HepG2 (cell line): ENCODE data around the gene ZNF428. TPM values are rescaled to one million over a fixed set of nuclear protein-coding genes. Genes with fewer than 3 reads are reported as not detected.

Source experiments
- ATAC-seq: fragments of 200-7000 bp; cut with Tn5 transposase; 3 replicates; pipeline ENCODE4 v1.9.1; 2020; ENCODE audit warnings: mild to moderate bottlenecking, moderate library complexity
- BruUV-seq: library from RNA; stranded (reverse); fragments of 400-500 nt; replicated peaks from 2 replicates; lab custom pipeline; 2021; lab: Mats Ljungman, UMichigan
- CTCF ChIA-PET: fragments of 300-600 bp; formaldehyde crosslinking; extraction: SDS; loops from one replicate; lab custom pipeline; 2021; ENCODE audit warnings: low total read pairs, inconsistent platforms, low intra/inter-chr PET ratio; lab: Yijun Ruan, JAX
- POLR2A ChIA-PET: fragments of 350-600 bp; sonication (Branson Sonifier 250); formaldehyde crosslinking; loops from one replicate; lab custom pipeline; 2020; ENCODE audit warnings: antibody characterized with exemption, inconsistent platforms; lab: Yijun Ruan, JAX
- DNase-seq: peaks from one replicate; pipeline ENCODE4 v3.0.0-alpha.2; 2015; ENCODE audit warnings: low spot score
- FAIRE-seq: peaks from 3 replicates; lab custom pipeline; 2011; peaks lifted over from hg19 to GRCh38; lab: Jason Lieb, UNC
- H2AFZ ChIP-seq: one replicate; pipeline ENCODE4 v1.6.1; 2011; ENCODE audit warnings: low read length, inconsistent platforms
- H3K27ac ChIP-seq: fragments of 300-600 bp; 3 replicates; pipeline ENCODE4 v1.8.0; 2011; ENCODE audit warnings: mixed run types, mild to moderate bottlenecking, mixed read lengths, low read length, inconsistent platforms; ENCODE audit not compliant: insufficient read depth; ENCODE audit errors: extremely low read length
- H3K27me3 ChIP-seq, 2 experiments: fragments of 200-600 bp in 1 of 2; 2 replicates in 1 of 2; 3 replicates in 1 of 2; pipeline versions ENCODE4 v1.6.0 to v1.8.0; 2011; ENCODE audit warnings: low read length in 2 of 2, mild to moderate bottlenecking in 2 of 2, moderate library complexity in 2 of 2, inconsistent platforms in 1 of 2; ENCODE audit not compliant: insufficient read depth in 2 of 2, control insufficient read depth in 1 of 2
- H3K36me3 ChIP-seq, 2 experiments: fragments of 200-600 bp in 1 of 2; replicated peaks in 1 of 2; 2 replicates in 1 of 2; 3 replicates in 1 of 2; pipeline versions ENCODE4 v1.5.1 to v1.8.0; 2011; ENCODE audit warnings: low read length in 2 of 2, inconsistent platforms in 1 of 2; ENCODE audit not compliant: insufficient read depth in 2 of 2, control insufficient read depth in 1 of 2
- H3K4me1 ChIP-seq: 2 replicates; pipeline ENCODE4 v1.5.1; 2012; ENCODE audit warnings: low read length, inconsistent platforms; ENCODE audit not compliant: insufficient read depth
- H3K4me2 ChIP-seq: 2 replicates; pipeline ENCODE4 v1.6.0; 2011; ENCODE audit warnings: low read depth, low read length, inconsistent platforms
- H3K4me3 ChIP-seq, 3 experiments: fragments of 200-600 bp in 1 of 3; sonication (generic), shearing (Covaris generic) in 1 of 3; replicated peaks in 1 of 3; 2 replicates each; pipeline ENCODE4 v1.5.1; 2011 to 2016; ENCODE audit warnings: low read length in 3 of 3, inconsistent platforms in 2 of 3, low read depth in 2 of 3, mild to moderate bottlenecking in 2 of 3, control low read depth in 1 of 3, mixed read lengths in 1 of 3; ENCODE audit not compliant: insufficient read depth in 1 of 3
- H3K79me2 ChIP-seq: one replicate; pipeline ENCODE4 v1.6.1; 2011; ENCODE audit warnings: low read length, inconsistent platforms; ENCODE audit not compliant: insufficient read depth
- H3K9ac ChIP-seq: 2 replicates; pipeline ENCODE4 v1.6.0; 2011; ENCODE audit warnings: mild to moderate bottlenecking, low read depth, low read length, inconsistent platforms; ENCODE audit not compliant: insufficient read depth
- H3K9me3 ChIP-seq: 2 replicates; pipeline ENCODE4 v1.5.1; 2012; ENCODE audit warnings: mild to moderate bottlenecking, low read length
- H4K20me1 ChIP-seq: 2 replicates; pipeline ENCODE4 v1.6.0; 2011; ENCODE audit warnings: inconsistent platforms, mild to moderate bottlenecking, low read length, moderate library complexity; ENCODE audit not compliant: insufficient read depth
- ATM ChIP-seq: fragments of 450-650 bp; IDR thresholded peaks from 2 replicates; pipeline ENCODE4 v1.7.1; 2017; ENCODE audit warnings: mild to moderate bottlenecking, borderline replicate concordance
- CSRNP1 ChIP-seq: sonication (generic); formaldehyde crosslinking; IDR thresholded peaks from 2 replicates; pipeline ENCODE4 v1.8.1; 2023; ENCODE audit warnings: mild to moderate bottlenecking, missing genetic modification reagents
- EED ChIP-seq: sonication (generic); formaldehyde crosslinking; IDR thresholded peaks from 2 replicates; pipeline ENCODE4 v1.5.0; 2020; ENCODE audit warnings: mild to moderate bottlenecking, missing genetic modification reagents
- HDAC1 ChIP-seq: sonication (generic); formaldehyde crosslinking; IDR thresholded peaks from 2 replicates; pipeline ENCODE4 v1.5.1; 2020; ENCODE audit warnings: mild to moderate bottlenecking, missing genetic modification reagents
- HNRNPK ChIP-seq: fragments of 200-400 bp; formaldehyde crosslinking; IDR thresholded peaks from 2 replicates; pipeline ENCODE4 v1.6.1; 2018; ENCODE audit warnings: low read length, low read depth, moderate library complexity, mild to moderate bottlenecking; ENCODE audit not compliant: poor library complexity, severe bottlenecking
- IRF2 ChIP-seq: IDR thresholded peaks from 2 replicates; pipeline ENCODE4 v1.6.1; 2018; ENCODE audit warnings: missing genetic modification reagents, missing compliant biosample characterization
- LBX2 ChIP-seq: sonication (generic); formaldehyde crosslinking; IDR thresholded peaks from 2 replicates; pipeline ENCODE4 v1.5.0; 2020; ENCODE audit warnings: missing genetic modification reagents, mild to moderate bottlenecking, borderline replicate concordance
- POLR2AphosphoS2 ChIP-seq: IDR thresholded peaks from 2 replicates; pipeline ENCODE4 v1.6.1; 2011; ENCODE audit warnings: low read depth, low read length, improper control_type of control experiment
- RARA ChIP-seq: IDR thresholded peaks from 2 replicates; pipeline ENCODE4 v1.6.1; 2016; ENCODE audit warnings: missing genetic modification reagents, missing compliant biosample characterization
- TOE1 ChIP-seq: sonication (generic); formaldehyde crosslinking; IDR thresholded peaks from 2 replicates; pipeline ENCODE4 v1.4.0; 2020; ENCODE audit warnings: mild to moderate bottlenecking, missing genetic modification reagents
- ZBTB34 ChIP-seq: sonication (generic); formaldehyde crosslinking; IDR thresholded peaks from 2 replicates; pipeline ENCODE4 v1.8.0; 2022; ENCODE audit warnings: mild to moderate bottlenecking, missing genetic modification reagents
- ZNF33A ChIP-seq: sonication (generic); formaldehyde crosslinking; IDR thresholded peaks from 2 replicates; pipeline ENCODE4 v1.5.1; 2020; ENCODE audit warnings: missing genetic modification reagents, mild to moderate bottlenecking, moderate library complexity, borderline replicate concordance
- ZNF501 ChIP-seq: sonication (generic); formaldehyde crosslinking; IDR thresholded peaks from 2 replicates; pipeline ENCODE4 v1.5.1; 2020; ENCODE audit warnings: mild to moderate bottlenecking, moderate library complexity, missing genetic modification reagents
- ZNF556 ChIP-seq: sonication (generic); formaldehyde crosslinking; IDR thresholded peaks from 2 replicates; pipeline ENCODE4 v1.4.0; 2020; ENCODE audit warnings: mild to moderate bottlenecking, missing genetic modification reagents, borderline replicate concordance
- ZNF670 ChIP-seq: sonication (generic); formaldehyde crosslinking; IDR thresholded peaks from 2 replicates; pipeline ENCODE4 v1.8.0; 2022; ENCODE audit warnings: mild to moderate bottlenecking, missing genetic modification reagents, borderline replicate concordance
- WGBS: methylation state at CpG from one replicate; pipeline ENCODE4 v1.1.6; 2017; ENCODE audit warnings: low lambda C conversion rate; 5-methylcytosine and 5-hydroxymethylcytosine counted together
- in situ Hi-C: cut with HindIII; loops from 2 replicates; pipeline ENCODE4 v1.10.0; 2017; ENCODE audit warnings: low pct_unique_long_range_greater_than_20kb; ENCODE audit not compliant: extremely low pct_ligation_motif_present
- intact Hi-C: fragments of 100-400 bp; cut with micrococcal nuclease; formaldehyde crosslinking; loops from one replicate; pipeline ENCODE4 v1.10.0; 2022; ENCODE audit not compliant: unreplicated experiment
- polyA plus RNA-seq, 8 experiments: library from polyadenylated mRNA; depleted of rRNA in 3 of 8; stranded (reverse) in 7 of 8; unstranded in 1 of 8; fragments of >200 nt; fragmentation: Illumina TruSeq in 4 of 8; extraction: Trizol in 4 of 8; gene quantifications; 2 replicates each; pipeline versions ENCODE4 v1.2.1 to v1.2.3, GENCODE V29; 2011 to 2016; ENCODE audit warnings: low read depth in 4 of 8, missing spikeins in 1 of 8, mixed read lengths in 1 of 8; ENCODE audit not compliant: insufficient read depth in 1 of 8
- total RNA-seq, 5 experiments: library from RNA; depleted of rRNA; stranded (reverse); fragments of >200 nt; fragmentation: Illumina TruSeq; extraction: Trizol; gene quantifications; 2 replicates each; pipeline ENCODE4 v1.2.3, GENCODE V29; 2016; ENCODE audit warnings: low read depth in 1 of 5
- TF ChIP-seq, protein P1 (sequence below): sonication (generic); formaldehyde crosslinking; IDR thresholded peaks from 2 replicates; pipeline ENCODE4 v1.5.0; 2020; ENCODE audit warnings: mild to moderate bottlenecking, missing genetic modification reagents, moderate library complexity

Gene ZNF428
- total and polyA plus RNA-seq, 2 of the 13 experiments (the other 11 are each of a cell fraction or from before 2014, with no cell fraction given), result 10.4 to 26.9 TPM

DNA sequence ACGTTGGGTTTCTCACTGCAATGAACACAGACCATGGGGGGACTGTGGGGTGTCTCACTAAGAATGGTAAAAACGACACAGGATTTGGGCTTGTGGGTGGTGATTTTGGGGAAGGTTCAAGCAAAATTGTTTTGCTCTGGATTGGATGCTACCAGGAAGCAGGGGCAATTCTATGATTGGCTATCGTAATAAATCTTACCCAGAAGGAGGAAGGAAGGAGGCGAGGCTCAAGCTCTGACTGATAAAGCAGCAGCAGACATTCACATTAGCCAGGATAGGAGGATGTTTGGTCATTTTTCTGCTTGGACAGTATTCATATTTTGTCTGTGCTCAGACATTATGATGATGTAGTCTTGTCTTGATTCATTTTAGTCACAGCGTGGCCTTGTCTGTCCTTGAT is 21.6 kb downstream of the ZNF428 start (continued):
- TF ChIP-seq ZNF33A (CRISPR knock-in tag), result no peak
- no peak for TF ChIP-seq HNRNPK

DNA sequence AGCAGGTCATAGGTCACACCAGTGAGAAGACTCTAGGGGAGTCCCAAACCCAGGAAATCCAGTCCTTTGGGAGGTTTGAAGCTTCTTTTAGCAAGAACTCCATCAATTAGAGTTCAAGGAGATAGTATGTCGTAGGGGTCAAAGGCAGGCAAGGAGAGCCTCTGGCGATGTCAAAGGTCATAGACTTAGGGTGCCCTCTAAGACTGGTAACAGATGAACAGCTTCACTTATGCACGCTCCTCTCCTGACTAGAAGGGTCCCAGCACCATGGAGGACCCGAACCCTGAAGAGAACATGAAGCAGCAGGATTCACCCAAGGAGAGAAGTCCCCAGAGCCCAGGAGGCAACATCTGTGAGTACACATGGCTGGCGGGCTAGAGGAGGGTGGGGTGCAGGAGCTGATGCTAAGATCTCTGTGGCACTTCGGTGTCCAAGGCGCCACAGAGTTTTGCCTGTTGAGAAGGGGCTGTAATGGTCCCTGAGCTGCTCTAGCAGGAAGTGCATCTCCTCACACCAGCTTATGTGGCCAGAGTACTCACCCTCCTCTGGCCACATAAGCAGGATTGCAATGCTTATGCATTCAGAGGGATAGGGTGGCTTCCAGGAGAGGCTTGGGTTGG is 22.5 kb downstream of the ZNF428 start:
- 0% methylated on average over 4 of the region's 7 CpGs for WGBS
- peaks cover 7 to 28% of the 10 kb centered on the region in 2 experiments; a peak in 4 of 5 replicates for H3K36me3 ChIP-seq
- peaks cover 19% of the 10 kb centered on the region for H3K4me1 ChIP-seq
- H4K20me1 ChIP-seq, result peaks cover 2% of the 10 kb centered on the region; the same call in 1 of the 2 replicates
- intact Hi-C loops, result loop anchor here (1.0 to 10.0 kb wide), 3 partner anchors 22 to 72 kb away; partner anchors contain the start of genes ETHE1, PINLYP and XRCC1
- peaks cover 27% of the 10 kb centered on the region for H3K79me2 ChIP-seq
- CTCF ChIA-PET, result no interaction called here
- H3K9ac ChIP-seq, result peak overlapping the region; percentile 88
- no peak for DNase-seq
- peak overlapping the region; percentile 86 for H3K4me2 ChIP-seq
- in situ Hi-C loops, result loop anchor here (5.0 kb wide), 1 partner anchor 55 kb away; no protein-coding TSS in a partner anchor
- no peak for ATAC-seq
- no peak for FAIRE-seq
- no TSS peak for BruUV-seq
- no peaks in the 10 kb centered on the region for H3K9me3 ChIP-seq
- peak overlapping the region; percentile 94 for H3K27ac ChIP-seq
- H3K27me3 ChIP-seq, result no peaks in the 10 kb centered on the region; a peak in 1 of 5 replicates
- H3K4me3 ChIP-seq, result peak overlapping the region; percentile 69 to 80 (median 71)
- H2AFZ ChIP-seq, result peak overlapping the region; percentile 55
- POLR2A ChIA-PET, result interaction anchor here (0.9 to 1.8 kb wide), 7 partner anchors 10 to 72 kb away, joined by 3 to 17 read pairs (median 6); partner anchors contain the start of gene ZNF575
- TF ChIP-seq CSRNP1 (CRISPR knock-in tag), result no peak
- no peak for TF ChIP-seq EED
- no peak for TF ChIP-seq HDAC1 (CRISPR knock-in tag)
- 0 out of 2 replicates have a peak, but pooled peaks have one; percentile 19 for TF ChIP-seq ZNF670 (CRISPR knock-in tag)
- no peak for TF ChIP-seq ZNF556 (CRISPR knock-in tag)
- TF ChIP-seq ZNF501 (CRISPR knock-in tag), result 0 out of 2 replicates have a peak, but pooled peaks have one; percentile 6
- no peak for TF ChIP-seq TOE1 (CRISPR knock-in tag)
- no peak for TF ChIP-seq ZBTB34 (CRISPR knock-in tag)
- no peak for TF ChIP-seq RARA
- 0 out of 2 replicates have a peak, but pooled peaks have one; percentile 2 for TF ChIP-seq IRF2 (CRISPR knock-in tag)
- TF ChIP-seq, protein P1, sequence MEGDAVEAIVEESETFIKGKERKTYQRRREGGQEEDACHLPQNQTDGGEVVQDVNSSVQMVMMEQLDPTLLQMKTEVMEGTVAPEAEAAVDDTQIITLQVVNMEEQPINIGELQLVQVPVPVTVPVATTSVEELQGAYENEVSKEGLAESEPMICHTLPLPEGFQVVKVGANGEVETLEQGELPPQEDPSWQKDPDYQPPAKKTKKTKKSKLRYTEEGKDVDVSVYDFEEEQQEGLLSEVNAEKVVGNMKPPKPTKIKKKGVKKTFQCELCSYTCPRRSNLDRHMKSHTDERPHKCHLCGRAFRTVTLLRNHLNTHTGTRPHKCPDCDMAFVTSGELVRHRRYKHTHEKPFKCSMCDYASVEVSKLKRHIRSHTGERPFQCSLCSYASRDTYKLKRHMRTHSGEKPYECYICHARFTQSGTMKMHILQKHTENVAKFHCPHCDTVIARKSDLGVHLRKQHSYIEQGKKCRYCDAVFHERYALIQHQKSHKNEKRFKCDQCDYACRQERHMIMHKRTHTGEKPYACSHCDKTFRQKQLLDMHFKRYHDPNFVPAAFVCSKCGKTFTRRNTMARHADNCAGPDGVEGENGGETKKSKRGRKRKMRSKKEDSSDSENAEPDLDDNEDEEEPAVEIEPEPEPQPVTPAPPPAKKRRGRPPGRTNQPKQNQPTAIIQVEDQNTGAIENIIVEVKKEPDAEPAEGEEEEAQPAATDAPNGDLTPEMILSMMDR (CRISPR knock-in tag), result no peak
- TF ChIP-seq LBX2 (CRISPR knock-in tag), result 0 out of 2 replicates have a peak, but pooled peaks have one; percentile 3
- no peak for TF ChIP-seq ATM
- TF ChIP-seq POLR2AphosphoS2, result no peak
